Measurements from ENCODE around the gene SST.

DNA sequence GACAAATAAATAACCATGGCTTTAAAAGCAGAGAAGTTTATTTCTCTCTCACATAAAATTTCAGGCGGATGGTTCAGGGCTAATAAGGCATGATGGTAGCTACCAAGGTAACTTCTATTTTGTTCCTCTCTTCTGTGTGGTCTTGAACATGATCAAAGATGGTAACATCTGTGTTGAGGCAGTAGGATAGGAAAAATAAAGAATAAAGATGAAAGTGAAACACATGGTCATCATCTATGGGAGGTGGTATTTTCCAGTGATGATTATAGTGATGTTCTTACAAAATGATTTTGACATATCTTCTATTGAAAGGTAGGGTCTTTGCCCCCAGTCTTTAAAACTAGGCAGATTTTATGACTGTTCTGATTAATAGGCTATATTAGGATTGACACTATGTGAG is 14.2 kb upstream of the SST start:
- TF ChIP-seq, protein P1, sequence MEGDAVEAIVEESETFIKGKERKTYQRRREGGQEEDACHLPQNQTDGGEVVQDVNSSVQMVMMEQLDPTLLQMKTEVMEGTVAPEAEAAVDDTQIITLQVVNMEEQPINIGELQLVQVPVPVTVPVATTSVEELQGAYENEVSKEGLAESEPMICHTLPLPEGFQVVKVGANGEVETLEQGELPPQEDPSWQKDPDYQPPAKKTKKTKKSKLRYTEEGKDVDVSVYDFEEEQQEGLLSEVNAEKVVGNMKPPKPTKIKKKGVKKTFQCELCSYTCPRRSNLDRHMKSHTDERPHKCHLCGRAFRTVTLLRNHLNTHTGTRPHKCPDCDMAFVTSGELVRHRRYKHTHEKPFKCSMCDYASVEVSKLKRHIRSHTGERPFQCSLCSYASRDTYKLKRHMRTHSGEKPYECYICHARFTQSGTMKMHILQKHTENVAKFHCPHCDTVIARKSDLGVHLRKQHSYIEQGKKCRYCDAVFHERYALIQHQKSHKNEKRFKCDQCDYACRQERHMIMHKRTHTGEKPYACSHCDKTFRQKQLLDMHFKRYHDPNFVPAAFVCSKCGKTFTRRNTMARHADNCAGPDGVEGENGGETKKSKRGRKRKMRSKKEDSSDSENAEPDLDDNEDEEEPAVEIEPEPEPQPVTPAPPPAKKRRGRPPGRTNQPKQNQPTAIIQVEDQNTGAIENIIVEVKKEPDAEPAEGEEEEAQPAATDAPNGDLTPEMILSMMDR (conservative IDR thresholded peaks at IDR 0.05; ENCODE audit: low read depth, low read length) = no peak
- no peak for TF ChIP-seq POLR2A (IDR thresholded peaks at IDR 0.05; ENCODE audit: low read depth, low read length)
- no peak for TF ChIP-seq SMC3 (IDR thresholded peaks at IDR 0.05; ENCODE audit: low read depth, low read length)
- TF ChIP-seq, protein P2, sequence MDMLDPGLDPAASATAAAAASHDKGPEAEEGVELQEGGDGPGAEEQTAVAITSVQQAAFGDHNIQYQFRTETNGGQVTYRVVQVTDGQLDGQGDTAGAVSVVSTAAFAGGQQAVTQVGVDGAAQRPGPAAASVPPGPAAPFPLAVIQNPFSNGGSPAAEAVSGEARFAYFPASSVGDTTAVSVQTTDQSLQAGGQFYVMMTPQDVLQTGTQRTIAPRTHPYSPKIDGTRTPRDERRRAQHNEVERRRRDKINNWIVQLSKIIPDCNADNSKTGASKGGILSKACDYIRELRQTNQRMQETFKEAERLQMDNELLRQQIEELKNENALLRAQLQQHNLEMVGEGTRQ (IDR thresholded peaks at IDR 0.05; ENCODE audit: low read depth, low read length) = no peak
- TF ChIP-seq RAD21 (IDR thresholded peaks at IDR 0.05; ENCODE audit: low read length) = no peak
- no peak for TF ChIP-seq RFX5 (IDR thresholded peaks at IDR 0.05; ENCODE audit: low read depth, low read length)

Data from IMR-90 (cell line).